HepG2 (cell line): ENCODE measurements around the gene CABP4. TPM values are rescaled to one million over a fixed set of nuclear protein-coding genes. Genes with fewer than 3 reads are reported as not detected.

Experiments
- ATAC-seq: fragments of 200-7000 bp; cut with Tn5 transposase; 3 replicates; pipeline ENCODE4 v1.9.1; 2020; ENCODE audit warnings: mild to moderate bottlenecking, moderate library complexity
- BruUV-seq: library from RNA; stranded (reverse); fragments of 400-500 nt; replicated peaks from 2 replicates; lab custom pipeline; 2021; lab: Mats Ljungman, UMichigan
- CTCF ChIA-PET: fragments of 300-600 bp; formaldehyde crosslinking; extraction: SDS; loops from one replicate; lab custom pipeline; 2021; ENCODE audit warnings: low total read pairs, inconsistent platforms, low intra/inter-chr PET ratio; lab: Yijun Ruan, JAX
- POLR2A ChIA-PET: fragments of 350-600 bp; sonication (Branson Sonifier 250); formaldehyde crosslinking; loops from one replicate; lab custom pipeline; 2020; ENCODE audit warnings: antibody characterized with exemption, inconsistent platforms; lab: Yijun Ruan, JAX
- DNase-seq: peaks from one replicate; pipeline ENCODE4 v3.0.0-alpha.2; 2015; ENCODE audit warnings: low spot score
- FAIRE-seq: peaks from 3 replicates; lab custom pipeline; 2011; peaks lifted over from hg19 to GRCh38; lab: Jason Lieb, UNC
- H2AFZ ChIP-seq: one replicate; pipeline ENCODE4 v1.6.1; 2011; ENCODE audit warnings: low read length, inconsistent platforms
- H3K27ac ChIP-seq: fragments of 300-600 bp; 3 replicates; pipeline ENCODE4 v1.8.0; 2011; ENCODE audit warnings: mixed run types, mild to moderate bottlenecking, mixed read lengths, low read length, inconsistent platforms; ENCODE audit not compliant: insufficient read depth; ENCODE audit errors: extremely low read length
- H3K27me3 ChIP-seq, 2 experiments: fragments of 200-600 bp in 1 of 2; 2 replicates in 1 of 2; 3 replicates in 1 of 2; pipeline versions ENCODE4 v1.6.0 to v1.8.0; 2011; ENCODE audit warnings: low read length in 2 of 2, mild to moderate bottlenecking in 2 of 2, moderate library complexity in 2 of 2, inconsistent platforms in 1 of 2; ENCODE audit not compliant: insufficient read depth in 2 of 2, control insufficient read depth in 1 of 2
- H3K36me3 ChIP-seq, 2 experiments: fragments of 200-600 bp in 1 of 2; replicated peaks in 1 of 2; 2 replicates in 1 of 2; 3 replicates in 1 of 2; pipeline versions ENCODE4 v1.5.1 to v1.8.0; 2011; ENCODE audit warnings: low read length in 2 of 2, inconsistent platforms in 1 of 2; ENCODE audit not compliant: insufficient read depth in 2 of 2, control insufficient read depth in 1 of 2
- H3K4me1 ChIP-seq: 2 replicates; pipeline ENCODE4 v1.5.1; 2012; ENCODE audit warnings: low read length, inconsistent platforms; ENCODE audit not compliant: insufficient read depth
- H3K4me2 ChIP-seq: 2 replicates; pipeline ENCODE4 v1.6.0; 2011; ENCODE audit warnings: low read depth, low read length, inconsistent platforms
- H3K4me3 ChIP-seq, 3 experiments: fragments of 200-600 bp in 1 of 3; sonication (generic), shearing (Covaris generic) in 1 of 3; replicated peaks in 1 of 3; 2 replicates each; pipeline ENCODE4 v1.5.1; 2011 to 2016; ENCODE audit warnings: low read length in 3 of 3, inconsistent platforms in 2 of 3, low read depth in 2 of 3, mild to moderate bottlenecking in 2 of 3, control low read depth in 1 of 3, mixed read lengths in 1 of 3; ENCODE audit not compliant: insufficient read depth in 1 of 3
- H3K79me2 ChIP-seq: one replicate; pipeline ENCODE4 v1.6.1; 2011; ENCODE audit warnings: low read length, inconsistent platforms; ENCODE audit not compliant: insufficient read depth
- H3K9ac ChIP-seq: 2 replicates; pipeline ENCODE4 v1.6.0; 2011; ENCODE audit warnings: mild to moderate bottlenecking, low read depth, low read length, inconsistent platforms; ENCODE audit not compliant: insufficient read depth
- H3K9me3 ChIP-seq: 2 replicates; pipeline ENCODE4 v1.5.1; 2012; ENCODE audit warnings: mild to moderate bottlenecking, low read length
- H4K20me1 ChIP-seq: 2 replicates; pipeline ENCODE4 v1.6.0; 2011; ENCODE audit warnings: inconsistent platforms, mild to moderate bottlenecking, low read length, moderate library complexity; ENCODE audit not compliant: insufficient read depth
- CC2D1A ChIP-seq: sonication (generic); formaldehyde crosslinking; IDR thresholded peaks from 2 replicates; pipeline ENCODE4 v1.8.1; 2023; ENCODE audit warnings: mild to moderate bottlenecking, missing genetic modification reagents
- HES4 ChIP-seq: sonication (generic); formaldehyde crosslinking; IDR thresholded peaks from 2 replicates; pipeline ENCODE4 v1.9.0; 2021; ENCODE audit warnings: mild to moderate bottlenecking, missing genetic modification reagents, borderline replicate concordance
- HMGA1 ChIP-seq: sonication (generic); formaldehyde crosslinking; conservative IDR thresholded peaks from 2 replicates; pipeline ENCODE4 v1.4.0; 2020; ENCODE audit warnings: missing genetic modification reagents
- KAT8 ChIP-seq: IDR thresholded peaks from 2 replicates; pipeline ENCODE4 v1.6.1; 2016; ENCODE audit warnings: missing genetic modification reagents, missing compliant biosample characterization
- PCBP1 ChIP-seq: fragments of 200-400 bp; formaldehyde crosslinking; IDR thresholded peaks from 2 replicates; pipeline ENCODE4 v1.6.1; 2017; ENCODE audit warnings: mild to moderate bottlenecking, low read depth, low read length, borderline replicate concordance
- SMC3 ChIP-seq: IDR thresholded peaks from 2 replicates; pipeline ENCODE4 v1.6.1; 2011; ENCODE audit warnings: low read length, improper control_type of control experiment
- ZBED4 ChIP-seq: sonication (generic); formaldehyde crosslinking; IDR thresholded peaks from 2 replicates; pipeline ENCODE4 v1.4.0; 2020; ENCODE audit warnings: missing genetic modification reagents, borderline replicate concordance
- ZNF292 ChIP-seq: sonication (generic); formaldehyde crosslinking; IDR thresholded peaks from 2 replicates; pipeline ENCODE4 v1.8.1; 2022; ENCODE audit warnings: mild to moderate bottlenecking, low read depth, missing genetic modification reagents, borderline replicate concordance
- ZNF3 ChIP-seq: IDR thresholded peaks from 2 replicates; pipeline ENCODE4 v1.7.0; 2017; ENCODE audit warnings: inconsistent platforms
- ZNF382 ChIP-seq: sonication (generic); formaldehyde crosslinking; IDR thresholded peaks from 2 replicates; pipeline ENCODE4 v1.5.0; 2020; ENCODE audit warnings: missing genetic modification reagents, mild to moderate bottlenecking, borderline replicate concordance
- ZNF704 ChIP-seq: sonication (generic); formaldehyde crosslinking; IDR thresholded peaks from 2 replicates; pipeline ENCODE4 v1.8.1; 2023; ENCODE audit warnings: mild to moderate bottlenecking, inconsistent platforms, moderate library complexity, missing genetic modification reagents, borderline replicate concordance
- WGBS: methylation state at CpG from one replicate; pipeline ENCODE4 v1.1.6; 2017; ENCODE audit warnings: low lambda C conversion rate; 5-methylcytosine and 5-hydroxymethylcytosine counted together
- in situ Hi-C: cut with HindIII; loops from 2 replicates; pipeline ENCODE4 v1.10.0; 2017; ENCODE audit warnings: low pct_unique_long_range_greater_than_20kb; ENCODE audit not compliant: extremely low pct_ligation_motif_present
- intact Hi-C: fragments of 100-400 bp; cut with micrococcal nuclease; formaldehyde crosslinking; loops from one replicate; pipeline ENCODE4 v1.10.0; 2022; ENCODE audit not compliant: unreplicated experiment
- polyA plus RNA-seq, 8 experiments: library from polyadenylated mRNA; depleted of rRNA in 3 of 8; stranded (reverse) in 7 of 8; unstranded in 1 of 8; fragments of >200 nt; fragmentation: Illumina TruSeq in 4 of 8; extraction: Trizol in 4 of 8; gene quantifications; 2 replicates each; pipeline versions ENCODE4 v1.2.1 to v1.2.3, GENCODE V29; 2011 to 2016; ENCODE audit warnings: low read depth in 4 of 8, missing spikeins in 1 of 8, mixed read lengths in 1 of 8; ENCODE audit not compliant: insufficient read depth in 1 of 8
- total RNA-seq, 5 experiments: library from RNA; depleted of rRNA; stranded (reverse); fragments of >200 nt; fragmentation: Illumina TruSeq; extraction: Trizol; gene quantifications; 2 replicates each; pipeline ENCODE4 v1.2.3, GENCODE V29; 2016; ENCODE audit warnings: low read depth in 1 of 5
- TF ChIP-seq, protein P1 (sequence below): sonication (generic); formaldehyde crosslinking; IDR thresholded peaks from 2 replicates; pipeline ENCODE4 v1.4.0; 2020; ENCODE audit warnings: mild to moderate bottlenecking, missing genetic modification reagents, borderline replicate concordance

The CABP4 gene
- total and polyA plus RNA-seq, 2 of the 13 experiments (the other 11 are each of a cell fraction or from before 2014, with no cell fraction given), result not detected

DNA sequence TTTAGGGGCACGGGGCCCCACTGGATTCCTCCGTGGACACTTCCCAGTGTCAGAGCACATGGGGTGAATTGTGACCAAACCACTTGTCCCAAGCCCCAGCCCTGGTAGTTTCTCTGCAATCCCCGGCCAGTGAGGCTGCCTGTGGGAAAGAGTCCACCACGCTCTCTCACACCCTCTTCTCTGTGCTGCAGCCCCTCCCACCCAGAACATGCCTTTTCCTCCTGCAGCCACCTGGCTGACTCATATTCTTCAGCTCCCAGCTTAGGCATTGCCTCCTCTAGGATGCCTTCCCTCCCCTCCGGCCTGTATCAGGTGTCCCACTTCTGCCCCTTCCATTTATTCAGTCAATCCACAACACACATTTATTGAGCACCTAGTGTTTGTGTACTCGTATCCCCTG is 32.3 kb upstream of the CABP4 start (continued):
- TF ChIP-seq PCBP1 (no peak), ZNF382 (CRISPR knock-in tag) (no peak), HES4 (no peak), ZNF3 (CRISPR knock-in tag) (peak; percentile 32; the same call in 1 of the 2 replicates), ZNF292 (CRISPR knock-in tag) (no peak)

- peaks cover 3 to 14% of the 10 kb centered on the region in 2 experiments; a peak in 2 of 5 replicates for H3K27me3 ChIP-seq
- BruUV-seq, result no TSS peak
- in situ Hi-C loops, result no loop called here
- CTCF ChIA-PET, result no interaction called here
- TF ChIP-seq ZBED4 (CRISPR knock-in tag) (no peak), ZNF704 (CRISPR knock-in tag) (no peak), SMC3 (no peak), KAT8 (CRISPR knock-in tag) (no peak), HMGA1 (CRISPR knock-in tag) (no peak), CC2D1A (no peak)
- TF ChIP-seq, protein P1, sequence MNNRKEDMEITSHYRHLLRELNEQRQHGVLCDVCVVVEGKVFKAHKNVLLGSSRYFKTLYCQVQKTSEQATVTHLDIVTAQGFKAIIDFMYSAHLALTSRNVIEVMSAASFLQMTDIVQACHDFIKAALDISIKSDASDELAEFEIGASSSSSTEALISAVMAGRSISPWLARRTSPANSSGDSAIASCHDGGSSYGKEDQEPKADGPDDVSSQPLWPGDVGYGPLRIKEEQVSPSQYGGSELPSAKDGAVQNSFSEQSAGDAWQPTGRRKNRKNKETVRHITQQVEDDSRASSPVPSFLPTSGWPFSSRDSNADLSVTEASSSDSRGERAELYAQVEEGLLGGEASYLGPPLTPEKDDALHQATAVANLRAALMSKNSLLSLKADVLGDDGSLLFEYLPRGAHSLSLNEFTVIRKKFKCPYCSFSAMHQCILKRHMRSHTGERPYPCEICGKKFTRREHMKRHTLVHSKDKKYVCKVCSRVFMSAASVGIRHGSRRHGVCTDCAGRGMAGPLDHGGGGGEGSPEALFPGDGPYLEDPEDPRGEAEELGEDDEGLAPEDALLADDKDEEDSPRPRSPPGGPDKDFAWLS (CRISPR knock-in tag), result no peak
- TF ChIP-seq, all 625 proteins: peak for 0
- H3K9me3 ChIP-seq, result no peaks in the 10 kb centered on the region
- POLR2A ChIA-PET, result interaction anchor here (1.0 to 7.4 kb wide), 2 partner anchors 20 to 34 kb away, joined by 3 to 78 read pairs; partner anchors contain the start of genes PPP1CA and TBC1D10C
- no peak overlapping the region for H3K4me3 ChIP-seq
- DNase-seq, result no peak
- FAIRE-seq, result no peak
- no peak overlapping the region for H2AFZ ChIP-seq
- no peak for ATAC-seq
- WGBS, result 78% methylated on average over 7 of the region's 13 CpGs
- H3K4me2 ChIP-seq, result no peak overlapping the region
- H3K36me3 ChIP-seq, result no peaks in the 10 kb centered on the region
- H4K20me1 ChIP-seq, result no peaks in the 10 kb centered on the region
- H3K27ac ChIP-seq, result no peak overlapping the region
- intact Hi-C loops, result no loop called here
- no peak overlapping the region for H3K9ac ChIP-seq
- peaks cover 53% of the 10 kb centered on the region for H3K4me1 ChIP-seq
- peaks cover 2% of the 10 kb centered on the region for H3K79me2 ChIP-seq
These were observed 31.7 kb upstream of the CABP4 start for GRCh38 chr11:67423466-67423865.
